NT2/D1 (cell line): ENCODE results near the gene NHLRC2.

Experiments used
- DNase-seq: peaks from one replicate; pipeline ENCODE4 v3.0.0-alpha.2; 2011; ENCODE audit warnings: low read depth, low spot score
- H3K27me3 ChIP-seq: 2 replicates; pipeline ENCODE4 v1.6.0; 2011; ENCODE audit warnings: mild to moderate bottlenecking; ENCODE audit not compliant: insufficient read length, insufficient read depth
- H3K36me3 ChIP-seq: 2 replicates; pipeline ENCODE4 v1.6.1; 2011; ENCODE audit warnings: mild to moderate bottlenecking, low read length, mixed read lengths; ENCODE audit not compliant: insufficient read depth, insufficient read length
- H3K4me1 ChIP-seq: 2 replicates; pipeline ENCODE4 v1.5.1; 2011; ENCODE audit not compliant: insufficient read depth, insufficient read length
- H3K4me3 ChIP-seq: 2 replicates; pipeline ENCODE4 v1.5.1; 2011; ENCODE audit warnings: low read depth; ENCODE audit not compliant: insufficient read length
- H3K9ac ChIP-seq: 2 replicates; pipeline ENCODE4 v1.6.0; 2011; ENCODE audit warnings: low read depth; ENCODE audit not compliant: insufficient read length
- H3K9me3 ChIP-seq: 2 replicates; pipeline ENCODE4 v1.5.1; 2011; ENCODE audit warnings: mild to moderate bottlenecking, low read length; ENCODE audit not compliant: insufficient read depth
- SUZ12 ChIP-seq: IDR thresholded peaks from 2 replicates; pipeline ENCODE4 v1.6.1; 2011; ENCODE audit not compliant: insufficient read length, insufficient read depth; ENCODE audit errors: extremely low read depth
- YY1 ChIP-seq: IDR thresholded peaks from 2 replicates; pipeline ENCODE4 v1.6.1; 2011; ENCODE audit not compliant: insufficient read length, insufficient read depth
- ZNF274 ChIP-seq: IDR thresholded peaks from 2 replicates; pipeline ENCODE4 v1.6.1; 2011; ENCODE audit warnings: mild to moderate bottlenecking, low read depth, low read length

Gene NHLRC2

GRCh38 chr10:113911839-113912238 lies 57.4 kb downstream of the NHLRC2 start:
- DNase-seq: no peak
- Histone ChIP-seq H3K27me3 (no peaks in the 10 kb centered on the region), H3K9ac (no peak overlapping the region), H3K36me3 (peaks cover 14% of the 10 kb centered on the region), H3K4me3 (no peak overlapping the region), H3K4me1 (no peaks in the 10 kb centered on the region), H3K9me3 (no peaks in the 10 kb centered on the region)
- TF ChIP-seq YY1 (no peak), SUZ12 (no peak), ZNF274 (no peak)

GRCh38 chr10:113912582-113912981 lies 58.1 kb downstream of the NHLRC2 start:
- no peak overlapping the region for H3K4me3 ChIP-seq
- no peak for DNase-seq
- no peaks in the 10 kb centered on the region for H3K9me3 ChIP-seq
- no peak for TF ChIP-seq YY1
- TF ChIP-seq SUZ12: no peak
- no peak for TF ChIP-seq ZNF274
- peaks cover 14% of the 10 kb centered on the region for H3K36me3 ChIP-seq
- H3K4me1 ChIP-seq: no peaks in the 10 kb centered on the region
- H3K27me3 ChIP-seq: no peaks in the 10 kb centered on the region
- no peak overlapping the region for H3K9ac ChIP-seq

- Histone ChIP-seq H3K27me3 (no peaks in the 10 kb centered on the region), H3K4me1 (no peaks in the 10 kb centered on the region), H3K4me3 (no peak overlapping the region), H3K9ac (no peak overlapping the region), H3K9me3 (no peaks in the 10 kb centered on the region), H3K36me3 (peaks cover 7% of the 10 kb centered on the region)
- no peak for DNase-seq
- TF ChIP-seq SUZ12 (no peak), YY1 (no peak), ZNF274 (no peak)
Observed at GRCh38 chr10:113914956-113915355, 60.5 kb downstream of the NHLRC2 start.

DNA sequence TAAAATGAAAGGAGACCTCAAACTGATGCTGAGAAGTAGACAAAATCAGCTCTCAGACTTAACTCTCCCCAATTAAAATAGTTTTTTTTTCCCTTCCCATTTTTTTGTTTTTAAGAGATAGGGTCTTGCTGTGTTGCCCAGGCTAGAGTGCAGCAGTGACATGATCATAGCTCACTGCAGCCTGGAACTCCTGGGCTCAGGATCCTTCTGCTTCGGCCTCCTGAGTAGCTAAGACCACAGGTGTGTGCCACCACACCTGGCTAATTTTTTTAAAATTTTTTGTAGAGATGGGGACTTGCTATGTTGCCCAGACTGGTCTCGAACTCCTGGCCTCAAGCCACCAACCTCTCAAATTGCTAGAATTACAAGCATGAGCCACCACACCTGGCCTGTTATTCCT lies 61.1 kb downstream of the NHLRC2 start:
- Histone ChIP-seq H3K9ac (no peak overlapping the region), H3K9me3 (no peaks in the 10 kb centered on the region), H3K36me3 (peaks cover 7% of the 10 kb centered on the region), H3K27me3 (no peaks in the 10 kb centered on the region), H3K4me3 (no peak overlapping the region), H3K4me1 (no peaks in the 10 kb centered on the region)
- no peak for DNase-seq
- TF ChIP-seq ZNF274: no peak
- no peak for TF ChIP-seq SUZ12
- TF ChIP-seq YY1: no peak

- no peaks in the 10 kb centered on the region for H3K27me3 ChIP-seq
- no peak overlapping the region for H3K4me3 ChIP-seq
- peaks cover 7% of the 10 kb centered on the region for H3K36me3 ChIP-seq
- H3K9me3 ChIP-seq: no peaks in the 10 kb centered on the region
- no peak for TF ChIP-seq SUZ12
- TF ChIP-seq YY1: no peak
- no peak for TF ChIP-seq ZNF274
- DNase-seq: no peak
- no peaks in the 10 kb centered on the region for H3K4me1 ChIP-seq
- H3K9ac ChIP-seq: no peak overlapping the region
Observed at GRCh38 chr10:113916053-113916452, 61.6 kb downstream of the NHLRC2 start.

GRCh38 chr10:113917636-113918035 lies 63.2 kb downstream of the NHLRC2 start:
- DNase-seq: no peak
- peaks cover 1% of the 10 kb centered on the region for H3K36me3 ChIP-seq
- no peaks in the 10 kb centered on the region for H3K27me3 ChIP-seq

GRCh38 chr10:113920114-113920513 lies 65.7 kb downstream of the NHLRC2 start:
- DNase-seq: no peak
- no peaks in the 10 kb centered on the region for H3K27me3 ChIP-seq
- no peak overlapping the region for H3K4me3 ChIP-seq
- no peaks in the 10 kb centered on the region for H3K4me1 ChIP-seq
- no peak for TF ChIP-seq YY1
- no peak for TF ChIP-seq SUZ12
- no peak for TF ChIP-seq ZNF274
- H3K9me3 ChIP-seq: peaks cover 3% of the 10 kb centered on the region; the same call in 1 of the 2 replicates
- H3K36me3 ChIP-seq: no peaks in the 10 kb centered on the region
- H3K9ac ChIP-seq: no peak overlapping the region

More at GRCh38 chr10:113917636-113918035, 63.2 kb downstream of the NHLRC2 start:
- no peak overlapping the region for H3K4me3 ChIP-seq
- TF ChIP-seq SUZ12: no peak
- TF ChIP-seq ZNF274: no peak
- TF ChIP-seq YY1: no peak
- H3K9ac ChIP-seq: no peak overlapping the region
- no peaks in the 10 kb centered on the region for H3K9me3 ChIP-seq
- no peaks in the 10 kb centered on the region for H3K4me1 ChIP-seq

GRCh38 chr10:113920875-113921274 lies 66.4 kb downstream of the NHLRC2 start:
- H3K9me3 ChIP-seq: peaks cover 5% of the 10 kb centered on the region; the same call in 1 of the 2 replicates
- DNase-seq: no peak
- H3K27me3 ChIP-seq: no peaks in the 10 kb centered on the region
- no peak overlapping the region for H3K4me3 ChIP-seq
- no peaks in the 10 kb centered on the region for H3K36me3 ChIP-seq
- H3K9ac ChIP-seq: no peak overlapping the region
- TF ChIP-seq SUZ12: no peak
- TF ChIP-seq YY1: no peak
- TF ChIP-seq ZNF274: no peak
- no peaks in the 10 kb centered on the region for H3K4me1 ChIP-seq
